Peyer's patch (tissue), 4 donors: ENCODE data around the gene NECAB3. TPM values are rescaled to one million over a fixed set of nuclear protein-coding genes. Genes with fewer than 3 reads are reported as not detected.

Experiments
- DNase-seq, 3 donors: peaks; one replicate each; pipeline ENCODE4 v3.0.0-alpha.2; 2017 to 2019
- H3K27ac ChIP-seq, 4 donors: fragments of 200-600 bp; sonication (generic); one replicate each; pipeline ENCODE4 v1.5.1; 2016 to 2019
- H3K27me3 ChIP-seq, 2 donors: fragments of 200-600 bp; sonication (generic); one replicate each; pipeline ENCODE4 v1.5.1; 2019
- H3K36me3 ChIP-seq, 3 donors: fragments of 200-600 bp; sonication (generic); one replicate each; pipeline ENCODE4 v1.5.1; 2016 to 2019
- H3K4me1 ChIP-seq, 4 donors: fragments of 200-600 bp; sonication (generic); one replicate each; pipeline ENCODE4 v1.5.1; 2016 to 2019
- H3K4me3 ChIP-seq, 4 donors: fragments of 200-600 bp; sonication (generic); 1 replicate in 3 of 4; 2 replicates in 1 of 4; pipeline ENCODE4 v1.5.1; 2016 to 2019; ENCODE audit warnings: mild to moderate bottlenecking in 1 of 4
- H3K9me3 ChIP-seq, 4 donors: fragments of 200-600 bp; sonication (generic); one replicate each; pipeline ENCODE4 v1.5.1; 2016 to 2019; ENCODE audit warnings: mild to moderate bottlenecking in 1 of 4
- CTCF ChIP-seq, 6 experiments: fragments of 450-650 bp in 4 of 6; fragments of 200-600 bp in 2 of 6; sonication (generic) in 1 of 6; IDR thresholded peaks; one replicate each; pipeline ENCODE4 v1.5.1; 2017 to 2019; ENCODE audit warnings: antibody characterized with exemption in 6 of 6, mild to moderate bottlenecking in 3 of 6, moderate library complexity in 1 of 6
- POLR2A ChIP-seq, 2 donors: fragments of 450-650 bp; IDR thresholded peaks; one replicate each; pipeline ENCODE4 v1.5.1; 2017; ENCODE audit warnings: antibody characterized with exemption in 2 of 2, mild to moderate bottlenecking in 2 of 2, moderate library complexity in 2 of 2
- total RNA-seq, 4 donors: library from RNA; depleted of rRNA; stranded (reverse); fragments of >200 nt; gene quantifications; one replicate each; pipeline ENCODE4 v1.1.0, GENCODE V29; 2016

The NECAB3 gene
- total RNA-seq, 4 donors from 2014 or later: 77.1 to 146 (median 110) TPM

DNA sequence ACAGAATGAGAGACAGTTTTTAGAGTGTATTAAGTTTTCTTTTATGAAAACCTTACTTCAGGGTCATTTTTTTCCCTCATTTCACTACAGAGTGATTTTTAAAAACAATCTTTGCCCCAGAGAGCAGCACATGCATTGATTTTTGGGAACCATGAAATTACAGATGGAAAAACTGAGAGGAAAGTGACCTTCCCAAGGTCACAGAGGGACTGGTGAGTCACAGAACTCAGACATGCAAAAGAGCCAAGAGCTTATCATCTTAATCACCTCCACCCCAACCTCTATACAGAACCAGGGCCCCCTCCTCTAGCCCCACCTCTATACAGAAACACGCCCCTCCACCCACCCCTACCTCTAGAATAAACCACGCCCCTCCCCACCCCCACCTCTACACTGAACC lies 35.2 kb upstream of the NECAB3 start:
- no peak overlapping the region for H3K27ac ChIP-seq
- no peaks in the 10 kb centered on the region for H3K27me3 ChIP-seq
- H3K36me3 ChIP-seq: peaks cover 0 to 56% (median 0%) of the 10 kb centered on the region in 3 donors
- H3K4me3 ChIP-seq: no peak overlapping the region
- no peak for DNase-seq
- TF ChIP-seq CTCF (IDR thresholded peaks at IDR 0.05) (no peak), POLR2A (IDR thresholded peaks at IDR 0.05) (no peak)
- peaks cover 0 to 4% (median 0%) of the 10 kb centered on the region in 4 donors for H3K4me1 ChIP-seq
- H3K9me3 ChIP-seq: no peaks in the 10 kb centered on the region

- Histone ChIP-seq H3K36me3 (peaks cover 0 to 40% (median 0%) of the 10 kb centered on the region in 3 donors), H3K4me3 (no peak overlapping the region), H3K4me1 (peaks cover 0 to 4% (median 0%) of the 10 kb centered on the region in 4 donors), H3K27ac (no peak overlapping the region), H3K9me3 (no peaks in the 10 kb centered on the region), H3K27me3 (no peaks in the 10 kb centered on the region)
- DNase-seq: no peak
- TF ChIP-seq POLR2A (IDR thresholded peaks at IDR 0.05): no peak
- no peak for TF ChIP-seq CTCF (IDR thresholded peaks at IDR 0.05)
Measured at GRCh38 chr20:33707668-33708067, 33.4 kb upstream of the NECAB3 start.

DNA sequence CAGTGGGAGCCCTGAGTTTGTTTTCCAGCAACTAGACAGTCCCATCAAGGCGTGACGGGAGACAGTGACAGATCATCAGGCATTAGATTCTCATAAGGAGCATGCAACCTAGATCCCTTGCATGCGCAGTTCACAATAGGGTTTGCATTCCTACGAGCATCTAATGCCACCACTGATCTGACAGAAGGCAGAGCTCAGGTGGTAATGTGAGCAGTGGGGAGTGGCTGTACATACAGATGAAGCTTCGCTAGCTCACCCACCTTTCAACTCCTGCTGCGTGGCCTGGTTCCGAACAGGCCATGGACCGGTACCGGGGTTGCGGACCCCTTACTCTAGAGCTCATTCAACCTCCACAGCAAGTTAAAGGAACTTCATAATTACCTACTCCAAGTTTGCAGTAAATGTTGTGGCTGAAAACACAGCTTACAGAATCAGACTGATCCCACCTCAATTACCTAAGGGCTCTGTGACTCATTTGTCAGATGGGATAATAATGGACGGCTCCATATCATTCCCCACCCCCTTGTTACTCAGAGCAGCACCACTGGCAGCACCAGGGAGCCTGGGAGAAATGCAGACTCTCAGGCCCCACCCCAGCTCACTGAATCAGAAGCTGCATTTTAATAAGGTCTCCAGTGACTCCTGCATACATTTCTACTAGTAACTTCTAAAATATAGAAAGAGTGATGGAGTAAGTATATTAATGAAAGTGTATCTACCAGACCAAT lies 30.1 kb upstream of the NECAB3 start:
- no peaks in the 10 kb centered on the region for H3K27me3 ChIP-seq
- no peak overlapping the region for H3K27ac ChIP-seq
- DNase-seq: no peak
- no peak for TF ChIP-seq POLR2A (IDR thresholded peaks at IDR 0.05)
- TF ChIP-seq CTCF (IDR thresholded peaks at IDR 0.05): no peak
- no peaks in the 10 kb centered on the region for H3K4me1 ChIP-seq
- H3K36me3 ChIP-seq: peaks cover 0 to 20% (median 0%) of the 10 kb centered on the region in 3 donors
- no peak overlapping the region for H3K4me3 ChIP-seq
- H3K9me3 ChIP-seq: no peaks in the 10 kb centered on the region

DNA sequence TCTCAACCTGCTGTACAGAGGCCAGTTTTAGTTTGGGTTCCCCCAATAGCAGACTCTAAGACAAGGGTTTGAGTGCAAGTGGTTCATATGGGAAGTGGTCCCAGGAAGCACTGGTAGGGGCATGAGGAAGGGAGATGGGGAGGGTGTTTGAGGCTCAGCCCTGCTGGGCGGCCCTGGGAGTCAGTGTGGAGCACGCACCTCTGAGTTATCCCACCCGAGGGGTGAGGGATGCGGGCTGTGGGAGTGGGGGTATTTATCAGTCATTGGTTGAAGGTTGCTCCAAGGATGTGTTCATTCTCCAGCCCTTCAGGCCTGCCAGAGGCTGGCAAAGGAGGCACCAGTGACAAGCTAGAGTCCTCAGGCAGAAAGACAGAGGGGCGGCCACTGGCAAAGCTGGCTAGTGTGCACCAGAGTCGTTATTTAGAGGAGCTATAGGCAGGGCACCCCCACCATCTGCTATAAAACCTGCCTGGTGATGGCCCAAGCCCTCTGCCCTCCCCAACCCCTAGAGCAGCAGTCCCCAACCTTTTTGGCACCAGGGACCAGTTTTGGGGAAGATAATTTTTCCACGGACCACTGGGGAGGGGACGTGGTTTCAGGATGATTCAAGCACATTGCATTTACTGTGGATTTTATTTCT lies 29.4 kb upstream of the NECAB3 start:
- TF ChIP-seq POLR2A (IDR thresholded peaks at IDR 0.05) (no peak), CTCF (IDR thresholded peaks at IDR 0.05) (no peak)
- H3K27ac ChIP-seq: no peak overlapping the region
- no peaks in the 10 kb centered on the region for H3K9me3 ChIP-seq

DNA sequence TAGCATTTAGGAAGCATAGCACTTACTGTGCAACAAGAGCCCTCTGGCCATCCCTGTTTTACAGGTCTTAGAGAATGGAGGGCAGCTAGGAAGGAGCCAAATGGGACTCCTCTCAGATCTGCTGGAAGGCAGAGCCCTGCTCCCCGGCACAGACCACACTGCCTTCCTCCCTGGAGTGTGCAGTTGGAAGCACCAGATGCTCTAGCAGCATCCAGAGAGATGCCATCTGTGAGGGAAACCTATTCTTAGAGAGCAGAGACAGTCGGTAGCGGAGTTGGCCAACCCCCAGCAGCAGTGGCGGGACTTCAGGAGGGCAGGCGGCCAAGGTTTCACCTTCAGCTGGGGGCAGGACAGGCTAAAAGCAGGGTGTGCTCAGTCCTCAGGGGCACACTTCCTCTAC lies 28.6 kb upstream of the NECAB3 start:
- TF ChIP-seq POLR2A (IDR thresholded peaks at IDR 0.05): no peak
- DNase-seq: no peak
- no peak overlapping the region for H3K4me3 ChIP-seq

More for the DNA sequence above, 29.4 kb upstream of the NECAB3 start:
- no peak for DNase-seq
- H3K27me3 ChIP-seq: no peaks in the 10 kb centered on the region
- no peak overlapping the region for H3K4me3 ChIP-seq
- H3K36me3 ChIP-seq: peaks cover 0 to 20% (median 0%) of the 10 kb centered on the region in 3 donors
- H3K4me1 ChIP-seq: no peaks in the 10 kb centered on the region

More for the DNA sequence above, 28.6 kb upstream of the NECAB3 start:
- H3K4me1 ChIP-seq: no peaks in the 10 kb centered on the region
- peaks cover 0 to 20% (median 0%) of the 10 kb centered on the region in 3 donors for H3K36me3 ChIP-seq
- H3K9me3 ChIP-seq: no peaks in the 10 kb centered on the region
- no peak overlapping the region for H3K27ac ChIP-seq
- H3K27me3 ChIP-seq: no peaks in the 10 kb centered on the region
